Rectal smooth muscle tissue (tissue), 1 donor: ENCODE measurements around the gene WASHC4.
A peak's percentile ranks its signal among the peaks of the same experiment; 100 is the strongest.

Experiments
- H3K27ac ChIP-seq: one replicate; pipeline ENCODE4 v1.7.0; 2013; ENCODE audit warnings: low read depth, low read length, inconsistent platforms
- H3K27me3 ChIP-seq: one replicate; pipeline ENCODE4 v1.7.0; 2013; ENCODE audit warnings: low read length; ENCODE audit not compliant: control insufficient read depth, insufficient read depth
- H3K36me3 ChIP-seq: one replicate; pipeline ENCODE4 v1.7.0; 2013; ENCODE audit warnings: low read length; ENCODE audit not compliant: control insufficient read depth, insufficient read depth
- H3K4me1 ChIP-seq: one replicate; pipeline ENCODE4 v1.7.0; 2013; ENCODE audit warnings: low read length; ENCODE audit not compliant: control insufficient read depth, insufficient read depth
- H3K4me3 ChIP-seq: one replicate; pipeline ENCODE4 v1.7.0; 2013; ENCODE audit warnings: low read length
- H3K9ac ChIP-seq: one replicate; pipeline ENCODE4 v1.7.0; 2013; ENCODE audit warnings: low read length

Gene WASHC4

GRCh38 chr12:105107494-105108371, at the start of gene WASHC4:
Gene WASHC4, plus strand, starts transcription at chr12:105107731. Its CDS starts 70 bp downstream, at chr12:105107801.
- H3K9ac ChIP-seq, result peak within 1 kb of the TSS; percentile 72
- H3K27me3 ChIP-seq, result no peaks in the 10 kb centered on the region
- peaks cover 11% of the 10 kb centered on the region for H3K4me1 ChIP-seq
- H3K4me3 ChIP-seq, result peak within 1 kb of the TSS; percentile 66
- H3K36me3 ChIP-seq, result peaks cover 3% of the 10 kb centered on the region
- H3K27ac ChIP-seq, result peak within 1 kb of the TSS; percentile 84

GRCh38 chr12:105060715-105061378, 46.7 kb upstream of the WASHC4 start:
- Histone ChIP-seq H3K27ac (no peak overlapping the region), H3K4me3 (no peak overlapping the region), H3K27me3 (no peaks in the 10 kb centered on the region), H3K4me1 (no peaks in the 10 kb centered on the region), H3K36me3 (peaks cover 2% of the 10 kb centered on the region), H3K9ac (no peak overlapping the region)

GRCh38 chr12:105064564-105065178, 42.9 kb upstream of the WASHC4 start:
- Histone ChIP-seq H3K4me1 (no peaks in the 10 kb centered on the region), H3K4me3 (no peak overlapping the region), H3K9ac (no peak overlapping the region), H3K36me3 (peaks cover 2% of the 10 kb centered on the region), H3K27me3 (no peaks in the 10 kb centered on the region), H3K27ac (no peak overlapping the region)

- H3K27me3 ChIP-seq, result no peaks in the 10 kb centered on the region
- H3K4me1 ChIP-seq, result no peaks in the 10 kb centered on the region
- H3K4me3 ChIP-seq, result no peak overlapping the region
- no peak overlapping the region for H3K9ac ChIP-seq
- H3K36me3 ChIP-seq, result no peaks in the 10 kb centered on the region
- no peak overlapping the region for H3K27ac ChIP-seq
These were observed 40.0 kb upstream of the WASHC4 start for GRCh38 chr12:105067511-105068031.

GRCh38 chr12:105069936-105070702, 37.4 kb upstream of the WASHC4 start:
- no peaks in the 10 kb centered on the region for H3K36me3 ChIP-seq
- no peak overlapping the region for H3K27ac ChIP-seq
- H3K9ac ChIP-seq, result no peak overlapping the region
- H3K27me3 ChIP-seq, result no peaks in the 10 kb centered on the region
- H3K4me1 ChIP-seq, result no peaks in the 10 kb centered on the region
- no peak overlapping the region for H3K4me3 ChIP-seq

- H3K27me3 ChIP-seq, result no peaks in the 10 kb centered on the region
- no peaks in the 10 kb centered on the region for H3K36me3 ChIP-seq
- H3K4me3 ChIP-seq, result no peak overlapping the region
- no peak overlapping the region for H3K27ac ChIP-seq
- H3K9ac ChIP-seq, result no peak overlapping the region
- H3K4me1 ChIP-seq, result no peaks in the 10 kb centered on the region
These were observed 35.5 kb upstream of the WASHC4 start for GRCh38 chr12:105071981-105072380.

- Histone ChIP-seq H3K4me3 (no peak overlapping the region), H3K4me1 (no peaks in the 10 kb centered on the region), H3K27ac (no peak overlapping the region), H3K36me3 (no peaks in the 10 kb centered on the region), H3K9ac (no peak overlapping the region), H3K27me3 (no peaks in the 10 kb centered on the region)
These were observed 34.5 kb upstream of the WASHC4 start for GRCh38 chr12:105072888-105073488.

GRCh38 chr12:105076098-105076497, 31.4 kb upstream of the WASHC4 start:
- H3K36me3 ChIP-seq, result no peaks in the 10 kb centered on the region
- H3K4me1 ChIP-seq, result no peaks in the 10 kb centered on the region
- no peak overlapping the region for H3K9ac ChIP-seq
- H3K27me3 ChIP-seq, result no peaks in the 10 kb centered on the region
- H3K4me3 ChIP-seq, result no peak overlapping the region
- H3K27ac ChIP-seq, result no peak overlapping the region

- no peak overlapping the region for H3K4me3 ChIP-seq
- H3K27ac ChIP-seq, result no peak overlapping the region
- H3K9ac ChIP-seq, result no peak overlapping the region
- no peaks in the 10 kb centered on the region for H3K36me3 ChIP-seq
- H3K4me1 ChIP-seq, result no peaks in the 10 kb centered on the region
- H3K27me3 ChIP-seq, result no peaks in the 10 kb centered on the region
These were observed 30.6 kb upstream of the WASHC4 start for GRCh38 chr12:105076913-105077312.

GRCh38 chr12:105077435-105077834, 30.1 kb upstream of the WASHC4 start:
- Histone ChIP-seq H3K9ac (no peak overlapping the region), H3K4me3 (no peak overlapping the region), H3K27ac (no peak overlapping the region), H3K4me1 (no peaks in the 10 kb centered on the region), H3K36me3 (no peaks in the 10 kb centered on the region), H3K27me3 (no peaks in the 10 kb centered on the region)

GRCh38 chr12:105078712-105079570, 28.6 kb upstream of the WASHC4 start:
- Histone ChIP-seq H3K9ac (no peak overlapping the region), H3K4me3 (no peak overlapping the region), H3K27me3 (no peaks in the 10 kb centered on the region), H3K27ac (no peak overlapping the region), H3K36me3 (no peaks in the 10 kb centered on the region), H3K4me1 (peaks cover 5% of the 10 kb centered on the region)
